Lung (tissue), 12 donors: ENCODE results near the gene TAS2R1. TPM values are rescaled to one million over a fixed set of nuclear protein-coding genes. Genes with fewer than 3 reads are reported as not detected.

Experiments
- ATAC-seq: fragments of 200-7000 bp; cut with Tn5 transposase; one replicate; pipeline ENCODE4 v1.9.1; 2020; ENCODE audit warnings: moderate number of reproducible peaks; ENCODE audit not compliant: insufficient read depth, low FRiP score
- DNase-seq, 3 donors: peaks; one replicate each; pipeline ENCODE4 v3.0.0-alpha.2; 2013 to 2017
- H3K27ac ChIP-seq, 2 donors: one replicate each; pipeline ENCODE4 v1.5.1; 2013; ENCODE audit warnings: mild to moderate bottlenecking in 2 of 2, moderate library complexity in 2 of 2, control low read depth in 1 of 2, inconsistent platforms in 1 of 2, low read depth in 1 of 2, low read length in 1 of 2
- H3K27me3 ChIP-seq, 3 donors: one replicate each; pipeline ENCODE4 v1.5.1; 2013; ENCODE audit warnings: low read length in 2 of 3; ENCODE audit not compliant: control insufficient read depth in 3 of 3, insufficient read depth in 3 of 3
- H3K36me3 ChIP-seq, 4 donors: one replicate each; pipeline ENCODE4 v1.5.1; 2013; ENCODE audit warnings: low read length in 4 of 4, mild to moderate bottlenecking in 1 of 4, moderate library complexity in 1 of 4; ENCODE audit not compliant: control insufficient read depth in 4 of 4, insufficient read depth in 4 of 4
- H3K4me1 ChIP-seq, 5 donors: one replicate each; pipeline ENCODE4 v1.5.1; 2013; ENCODE audit warnings: low read length in 5 of 5, mild to moderate bottlenecking in 2 of 5, moderate library complexity in 1 of 5; ENCODE audit not compliant: control insufficient read depth in 5 of 5, insufficient read depth in 5 of 5
- H3K4me3 ChIP-seq: one replicate; pipeline ENCODE4 v1.5.1; 2013; ENCODE audit warnings: mild to moderate bottlenecking, control low read depth, moderate library complexity
- H3K9ac ChIP-seq, 2 donors: one replicate each; pipeline ENCODE4 v1.5.1; 2013; ENCODE audit warnings: low read length in 2 of 2, control low read depth in 1 of 2; ENCODE audit not compliant: insufficient read depth in 1 of 2
- H3K9me3 ChIP-seq, 4 donors: one replicate each; pipeline ENCODE4 v1.5.1; 2013; ENCODE audit warnings: low read length in 3 of 4, mild to moderate bottlenecking in 1 of 4, moderate library complexity in 1 of 4; ENCODE audit not compliant: control insufficient read depth in 4 of 4, insufficient read depth in 3 of 4
- CTCF ChIP-seq: IDR thresholded peaks from 2 replicates; pipeline ENCODE4 v1.5.1; 2012; ENCODE audit warnings: mild to moderate bottlenecking; ENCODE audit errors: control extremely low read depth, extremely low read depth
- WGBS, 2 donors: extraction: QIAGEN DNeasy Blood & Tissue Kit; methylation state at CpG; one replicate each; pipeline ENCODE4 v1.1.7; 2013; 5-methylcytosine and 5-hydroxymethylcytosine counted together
- polyA plus RNA-seq, 2 donors: library from polyadenylated mRNA; stranded (reverse); fragments of 200-250 nt; gene quantifications; one replicate each; pipeline ENCODE4 v1.2.1, GENCODE V29; 2013
- total RNA-seq, 2 donors: library from RNA; depleted of rRNA in 1 of 2; stranded (reverse); fragments of >200 nt in 1 of 2; gene quantifications; one replicate each; pipeline ENCODE4 v1.2.1, GENCODE V29; 2014 to 2021
- donor health status: control.
- donor health status: control.
- donor health status: Bipolar disorder and iron deficiency.
- donor health status: healthy.
- donor health status: DM: yes; HTN: yes; CAD: no.

Gene TAS2R1
- total and polyA plus RNA-seq, 4 donors, result 0.85 TPM; not detected in 3

DNA sequence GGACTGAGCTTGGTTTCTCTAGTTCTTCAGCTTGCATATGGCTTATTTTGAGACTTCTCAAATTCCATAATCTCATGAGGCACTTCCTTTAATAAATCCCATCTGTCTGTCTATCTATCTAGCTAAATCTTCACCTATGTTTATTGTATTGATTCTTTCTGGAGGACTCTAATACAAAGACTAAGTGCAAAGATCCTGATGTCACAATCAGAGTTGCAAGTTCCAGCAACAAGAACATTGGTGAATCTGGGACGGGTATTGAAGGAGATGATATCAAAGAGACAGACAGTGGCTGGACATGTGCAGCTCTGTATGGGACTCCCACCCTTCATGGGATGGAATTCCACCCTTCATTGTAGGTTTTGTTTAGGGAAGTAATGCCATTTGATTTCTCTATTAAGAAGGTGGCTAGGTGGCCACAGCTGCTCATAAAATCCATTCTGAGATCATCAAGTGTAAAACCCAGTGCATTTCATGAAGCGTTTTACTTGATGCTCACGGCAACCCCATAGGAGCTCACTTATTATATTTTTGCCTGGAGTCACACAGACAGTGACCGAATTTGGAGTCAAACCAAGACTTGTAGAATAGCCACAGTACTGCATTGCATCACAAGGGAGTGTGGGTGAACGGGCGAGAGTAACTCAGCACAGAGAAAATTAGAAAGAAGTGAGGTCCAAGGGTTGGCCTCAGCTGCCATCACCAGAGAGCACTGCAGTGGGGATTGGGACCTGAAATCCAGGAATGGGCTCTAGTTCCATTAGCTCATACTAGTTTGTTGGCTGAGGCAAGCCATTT is 24.9 kb downstream of the TAS2R1 start:
- no peaks in the 10 kb centered on the region for H3K27me3 ChIP-seq
- H3K4me1 ChIP-seq, result no peaks in the 10 kb centered on the region
- H3K9me3 ChIP-seq, result peaks cover 0 to 6% (median 0%) of the 10 kb centered on the region in 4 donors
- H3K9ac ChIP-seq, result no peak overlapping the region
- H3K27ac ChIP-seq, result no peak overlapping the region
- DNase-seq (no peak), ATAC-seq (no peak)
- H3K4me3 ChIP-seq, result no peak overlapping the region
- H3K36me3 ChIP-seq, result no peaks in the 10 kb centered on the region
- TF ChIP-seq CTCF, result no peak
- WGBS, 2 donors, result 67 to 93% methylated on average over 6 of the region's 6 CpGs

GRCh38 chr5:9604416-9604815 is 25.7 kb downstream of the TAS2R1 start:
- H3K9ac ChIP-seq, result no peak overlapping the region
- no peak for DNase-seq
- H3K9me3 ChIP-seq, result peaks cover 0 to 6% (median 0%) of the 10 kb centered on the region in 4 donors
- no peak for TF ChIP-seq CTCF
- 61 to 77% methylated on average over 5 of the region's 5 CpGs for WGBS, 2 donors
- no peak overlapping the region for H3K4me3 ChIP-seq
- no peaks in the 10 kb centered on the region for H3K27me3 ChIP-seq
- H3K36me3 ChIP-seq, result no peaks in the 10 kb centered on the region
- H3K27ac ChIP-seq, result no peak overlapping the region
- no peak for ATAC-seq
- H3K4me1 ChIP-seq, result no peaks in the 10 kb centered on the region

GRCh38 chr5:9601055-9601739 is 29.0 kb downstream of the TAS2R1 start:
- 70 to 82% methylated on average over 7 of the region's 7 CpGs for WGBS, 2 donors

More at GRCh38 chr5:9601055-9601739, 29.0 kb downstream of the TAS2R1 start:
- Histone ChIP-seq H3K27me3 (no peaks in the 10 kb centered on the region), H3K9ac (no peak overlapping the region), H3K36me3 (no peaks in the 10 kb centered on the region), H3K4me1 (no peaks in the 10 kb centered on the region), H3K4me3 (no peak overlapping the region), H3K9me3 (peaks cover 0 to 3% (median 0%) of the 10 kb centered on the region in 4 donors), H3K27ac (no peak overlapping the region)
- no peak for TF ChIP-seq CTCF
- no peak for ATAC-seq
- no peak for DNase-seq
